GM12878 (cell line): ENCODE measurements around the gene EDC3. TPM values are rescaled to one million over a fixed set of nuclear protein-coding genes. Genes with fewer than 3 reads are reported as not detected.

Source experiments
- ATAC-seq: fragments of 200-7000 bp; cut with Tn5 transposase; 3 replicates; pipeline ENCODE4 v1.9.1; 2020; ENCODE audit warnings: mild to moderate bottlenecking, moderate library complexity
- BruUV-seq: library from RNA; stranded (reverse); fragments of 400-500 nt; replicated peaks from 2 replicates; lab custom pipeline; 2021; lab: Mats Ljungman, UMichigan
- CTCF ChIA-PET: fragments of 300-600 bp; sonication (Branson Sonifier 250); formaldehyde crosslinking; extraction: SDS; loops from one replicate; lab custom pipeline; 2021; ENCODE audit warnings: inconsistent platforms; lab: Yijun Ruan, JAX
- POLR2A ChIA-PET: fragments of 350-600 bp; formaldehyde crosslinking; extraction: SDS; loops from one replicate; lab custom pipeline; 2021; ENCODE audit warnings: inconsistent platforms; lab: Charles Lee
- RAD21 ChIA-PET: fragments of 300-600 bp; sonication (Branson Sonifier 250); formaldehyde crosslinking; loops from one replicate; lab custom pipeline; 2023; ENCODE audit warnings: antibody characterized with exemption; ENCODE audit not compliant: unreplicated experiment; lab: Charles Lee
- SMC1A ChIA-PET: fragments of 300-600 bp; sonication (Branson Sonifier 250); formaldehyde crosslinking; loops from one replicate; lab custom pipeline; 2023; ENCODE audit not compliant: unreplicated experiment, uncharacterized antibody; lab: Charles Lee
- DNase-seq: peaks from one replicate; pipeline ENCODE4 v3.0.0-alpha.2; 2011; ENCODE audit warnings: low read depth, low spot score
- FAIRE-seq: peaks from 3 replicates; lab custom pipeline; 2011; peaks lifted over from hg19 to GRCh38; lab: Jason Lieb, UNC
- H2AFZ ChIP-seq: 2 replicates; pipeline ENCODE4 v1.6.0; 2011; ENCODE audit warnings: low read depth, low read length, control low read depth; ENCODE audit not compliant: control insufficient read depth
- H3K27ac ChIP-seq: 2 replicates; pipeline ENCODE4 v1.5.1; 2011; ENCODE audit warnings: control low read depth; ENCODE audit not compliant: control insufficient read depth, insufficient read depth
- H3K27me3 ChIP-seq, 2 experiments: replicated peaks in 1 of 2; 2 replicates each; pipeline versions ENCODE4 v1.6.0 to v1.6.1; 2011; ENCODE audit warnings: low read length in 1 of 2; ENCODE audit not compliant: control insufficient read depth in 2 of 2, insufficient read depth in 2 of 2
- H3K36me3 ChIP-seq, 2 experiments: 2 replicates each; pipeline ENCODE4 v1.5.1; 2011; ENCODE audit warnings: low read length in 1 of 2; ENCODE audit not compliant: control insufficient read depth in 2 of 2, insufficient read depth in 2 of 2
- H3K4me1 ChIP-seq: 2 replicates; pipeline ENCODE4 v1.6.1; 2011; ENCODE audit warnings: mild to moderate bottlenecking, low read length, moderate library complexity, mixed read lengths; ENCODE audit not compliant: control insufficient read depth, insufficient read depth
- H3K4me2 ChIP-seq: 2 replicates; pipeline ENCODE4 v1.6.0; 2011; ENCODE audit warnings: control low read depth; ENCODE audit not compliant: control insufficient read depth, insufficient read depth
- H3K4me3 ChIP-seq: fragments of 200-600 bp; sonication (generic); 2 replicates; pipeline ENCODE4 v1.5.1; 2016
- H3K79me2 ChIP-seq: 2 replicates; pipeline ENCODE4 v1.6.0; 2011; ENCODE audit warnings: low read length; ENCODE audit not compliant: control insufficient read depth, insufficient read depth
- H3K9ac ChIP-seq: 2 replicates; pipeline ENCODE4 v1.8.0; 2011; ENCODE audit warnings: low read length, control low read depth, mixed read lengths; ENCODE audit not compliant: control insufficient read depth, insufficient read depth
- H3K9me3 ChIP-seq: replicated peaks from 3 replicates; pipeline ENCODE4 v1.5.1; 2011; ENCODE audit warnings: mild to moderate bottlenecking, low read length; ENCODE audit not compliant: control insufficient read depth, insufficient read depth
- H4K20me1 ChIP-seq: 2 replicates; pipeline ENCODE4 v1.6.0; 2011; ENCODE audit not compliant: control insufficient read depth, insufficient read depth
- BCL11A ChIP-seq: IDR thresholded peaks from 2 replicates; pipeline ENCODE4 v1.6.1; 2011; ENCODE audit warnings: low read depth, low read length
- CBFB ChIP-seq: IDR thresholded peaks from 2 replicates; pipeline ENCODE4 v1.6.1; 2016; ENCODE audit warnings: antibody characterized with exemption, low read depth
- CHD1 ChIP-seq: IDR thresholded peaks from 2 replicates; pipeline ENCODE4 v1.6.1; 2012; ENCODE audit warnings: low read depth, low read length, improper control_type of control experiment
- CREB1 ChIP-seq: IDR thresholded peaks from 2 replicates; pipeline ENCODE4 v1.6.1; 2012; ENCODE audit warnings: low read depth, mild to moderate bottlenecking, inconsistent platforms
- E2F4 ChIP-seq: IDR thresholded peaks from 2 replicates; pipeline ENCODE4 v1.6.1; 2012; ENCODE audit warnings: low read depth, low read length, improper control_type of control experiment
- E2F8 ChIP-seq: fragments of 450-650 bp; IDR thresholded peaks from 2 replicates; pipeline ENCODE4 v1.6.1; 2018; ENCODE audit warnings: mild to moderate bottlenecking, low read depth, moderate library complexity; ENCODE audit not compliant: partially characterized antibody
- FOXM1 ChIP-seq: IDR thresholded peaks from 2 replicates; pipeline ENCODE4 v1.6.1; 2012; ENCODE audit warnings: low read depth, mild to moderate bottlenecking, inconsistent platforms, low read length, moderate library complexity
- GABPA ChIP-seq: IDR thresholded peaks from 2 replicates; pipeline ENCODE4 v1.6.1; 2014; ENCODE audit warnings: antibody characterized with exemption, low read depth, mild to moderate bottlenecking, inconsistent platforms
- JUND ChIP-seq: IDR thresholded peaks from 2 replicates; pipeline ENCODE4 v1.6.1; 2012; ENCODE audit warnings: low read depth, mild to moderate bottlenecking, low read length, improper control_type of control experiment, moderate library complexity
- KDM1A ChIP-seq: fragments of 200-600 bp; sonication (generic); IDR thresholded peaks from 2 replicates; pipeline ENCODE4 v1.6.1; 2016; ENCODE audit warnings: borderline replicate concordance
- KLF5 ChIP-seq: fragments of 450-650 bp; IDR thresholded peaks from 2 replicates; pipeline ENCODE4 v1.6.1; 2014; ENCODE audit warnings: mild to moderate bottlenecking; ENCODE audit not compliant: partially characterized antibody
- NFIC ChIP-seq: IDR thresholded peaks from 2 replicates; pipeline ENCODE4 v1.6.1; 2012; ENCODE audit warnings: low read depth, mild to moderate bottlenecking, inconsistent platforms, low read length, moderate library complexity
- NFYA ChIP-seq: IDR thresholded peaks from 2 replicates; pipeline ENCODE4 v1.6.1; 2011; ENCODE audit warnings: low read depth, mild to moderate bottlenecking, low read length, improper control_type of control experiment, borderline replicate concordance
- PAX5 ChIP-seq: IDR thresholded peaks from 2 replicates; pipeline ENCODE4 v1.6.1; 2011; ENCODE audit warnings: low read depth, low read length, borderline replicate concordance
- RB1 ChIP-seq: fragments of 450-650 bp; formaldehyde crosslinking; IDR thresholded peaks from 2 replicates; pipeline ENCODE4 v1.6.1; 2017; ENCODE audit warnings: mild to moderate bottlenecking, borderline replicate concordance
- SP1 ChIP-seq: IDR thresholded peaks from one replicate; pipeline ENCODE4 v1.6.1; 2011; ENCODE audit warnings: low read depth, low read length
- ZSCAN29 ChIP-seq: fragments of 450-650 bp; IDR thresholded peaks from 2 replicates; pipeline ENCODE4 v1.6.1; 2017; ENCODE audit warnings: mild to moderate bottlenecking, moderate library complexity
- WGBS: methylation state at CpG from one replicate; pipeline ENCODE4 v1.1.6; 2016; ENCODE audit warnings: low lambda C conversion rate; ENCODE audit not compliant: insufficient replicate concordance, insufficient coverage; ENCODE audit errors: missing lambda C conversion rate; 5-methylcytosine and 5-hydroxymethylcytosine counted together
- in situ Hi-C: fragments of 300-500 bp; cut with MboI; formaldehyde crosslinking; loops from 9 replicates; pipeline ENCODE4 v1.14.3; 2018; ENCODE audit warnings: mixed read lengths
- intact Hi-C: fragments of 100-400 bp; cut with micrococcal nuclease; formaldehyde crosslinking; loops from one replicate; pipeline ENCODE4 v1.14.2; 2022; ENCODE audit not compliant: unreplicated experiment
- polyA plus RNA-seq, 11 experiments: library from polyadenylated mRNA; depleted of rRNA in 4 of 11; unstranded in 6 of 11; stranded (reverse) in 5 of 11; fragments of >200 nt; fragmentation: Nextera tagmentation in 4 of 11; fragmentation: Illumina TruSeq in 1 of 11; extraction: Ambion mirVana in 4 of 11; extraction: Trizol in 1 of 11; gene quantifications; 1 replicate in 1 of 11; 2 replicates in 10 of 11; pipeline versions ENCODE4 v1.2.1 to v1.2.3, GENCODE V29; 2011 to 2016; ENCODE audit warnings: inconsistent platforms in 2 of 11, missing spikeins in 2 of 11, low read depth in 1 of 11
- total RNA-seq, 4 experiments: library from RNA; depleted of rRNA in 3 of 4; stranded (reverse); fragments of >200 nt in 3 of 4; fragmentation: Illumina TruSeq in 1 of 4; extraction: Trizol in 1 of 4; gene quantifications; 2 replicates each; pipeline versions ENCODE4 v1.2.1 to v1.2.3, GENCODE V29; 2013 to 2021

EDC3 gene
- total and polyA plus RNA-seq, 10 of the 15 experiments (the other 5 are each of a cell fraction or from before 2014, with no cell fraction given) = 11.8 to 48.4 (median 35.3) TPM

GRCh38 chr15:74683758-74684157, 12.1 kb downstream of the EDC3 start:
- ChIA-PET SMC1A (no interaction called here), POLR2A (interaction anchor here (0.6 kb wide), 1 partner anchor 70 kb away, joined by 5 read pairs; no protein-coding TSS in a partner anchor), CTCF (interaction anchor here (0.6 to 1.3 kb wide), 2 partner anchors 50 to 405 kb away, joined by 3 read pairs; no protein-coding TSS in a partner anchor), RAD21 (no interaction called here)
- no peaks in the 10 kb centered on the region for H3K27me3 ChIP-seq
- H3K79me2 ChIP-seq = peaks cover 3% of the 10 kb centered on the region
- peaks cover 4% of the 10 kb centered on the region; the same call in 2 of the 3 replicates for H3K9me3 ChIP-seq
- H3K36me3 ChIP-seq = peaks cover 1 to 3% of the 10 kb centered on the region in 2 experiments; a peak in 1 of 4 replicates
- intact Hi-C loops = no loop called here
- H3K4me2 ChIP-seq = no peak overlapping the region
- 89% methylated on average over 1 of the region's 1 CpG for WGBS
- no peaks in the 10 kb centered on the region for H3K4me1 ChIP-seq
- in situ Hi-C loops = no loop called here
- DNase-seq (no peak), ATAC-seq (no peak), FAIRE-seq (no peak)
- no peak overlapping the region for H3K4me3 ChIP-seq
- H3K9ac ChIP-seq = no peak overlapping the region
- H3K27ac ChIP-seq = no peak overlapping the region
- no peak for TF ChIP-seq E2F4
- TF ChIP-seq ZSCAN29 = no peak
- TF ChIP-seq KLF5 = no peak
- no peak for TF ChIP-seq RB1
- no peak for TF ChIP-seq CBFB
- no peak for TF ChIP-seq GABPA
- TF ChIP-seq NFIC = no peak
- no peak for TF ChIP-seq PAX5
- no peak for TF ChIP-seq CHD1
- no peak for TF ChIP-seq FOXM1
- no peak for TF ChIP-seq NFYA
- TF ChIP-seq SP1 = no peak
- no peak for TF ChIP-seq BCL11A
- no peak for TF ChIP-seq KDM1A
- TF ChIP-seq CREB1 = no peak
- TF ChIP-seq E2F8 = no peak
- TF ChIP-seq JUND = no peak
- H4K20me1 ChIP-seq = no peaks in the 10 kb centered on the region
- BruUV-seq = no TSS peak
- H2AFZ ChIP-seq = no peak overlapping the region
